Measurements from ENCODE around the gene CAPN14. TPM values are rescaled to one million over a fixed set of nuclear protein-coding genes. Genes with fewer than 3 reads are reported as not detected.

CAPN14 gene
- total and polyA plus RNA-seq, 2 of the 4 experiments (the other 2 are of a cell fraction): under 0.01 to 0.09 TPM

DNA sequence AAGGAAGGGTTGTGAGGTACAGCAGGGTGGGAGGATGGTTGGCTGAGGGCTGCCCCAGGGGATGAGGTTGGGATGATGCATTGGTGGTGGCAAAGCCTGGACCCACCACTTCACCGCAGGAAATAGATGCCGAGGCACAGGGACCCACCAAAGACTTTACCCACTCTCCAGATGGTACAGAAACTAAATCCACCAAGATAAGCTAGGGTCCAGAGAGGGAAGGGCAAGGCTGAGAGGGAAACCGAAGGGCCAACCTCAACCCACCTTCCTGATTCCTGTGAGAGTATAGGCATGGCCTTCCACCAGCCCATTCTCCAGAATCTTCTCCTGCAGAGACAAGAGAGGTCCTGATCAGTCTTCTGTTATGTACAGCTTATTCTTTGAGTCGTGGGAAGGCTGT is 18.1 kb downstream of the CAPN14 start:
- no peak overlapping the region for H3K4me2 ChIP-seq (ENCODE audit: low read depth, low read length)
- H3K18ac ChIP-seq (ENCODE audit: low read depth, low read length): no peak overlapping the region
- ChIA-PET POLR2A (ENCODE audit: unreplicated experiment) (no interaction called here), CTCF (no interaction called here)
- H3K4me3 ChIP-seq (ENCODE audit: insufficient read depth, low read depth, low read length): no peak overlapping the region
- H3K9me3 ChIP-seq (ENCODE audit: control insufficient read depth, insufficient read depth, low read length): no peaks in the 10 kb centered on the region
- H4K8ac ChIP-seq (ENCODE audit: low read depth in 2 of 2, low read length in 2 of 2): no peak overlapping the region
- ATAC-seq (ENCODE audit: low read depth): no peak
- dilution Hi-C loops (cut with HindIII; ENCODE audit: low sequenced_read_pairs, unreplicated experiment): no loop called here
- no peak overlapping the region for H3K14ac ChIP-seq (replicated peaks; ENCODE audit: low read depth, low read length)
- no peak overlapping the region for H2BK120ac ChIP-seq (ENCODE audit: low read depth, low read length)
- H4K91ac ChIP-seq (ENCODE audit: insufficient read depth, low read depth, low read length): no peak overlapping the region
- H4K5ac ChIP-seq (ENCODE audit: low read depth, low read length): no peak overlapping the region
- in situ Hi-C loops (cut with MboI; ENCODE audit: low sequenced_read_pairs): no loop called here
- H3K9me1 ChIP-seq (ENCODE audit: insufficient read depth, low read length): no peaks in the 10 kb centered on the region
- no peaks in the 10 kb centered on the region for H3K4me1 ChIP-seq (ENCODE audit: control insufficient read depth, insufficient read depth, low read length)
- intact Hi-C loops (cut with micrococcal nuclease): no loop called here
- no CpG with 5 or more reads among the region's 4 CpGs for WGBS, 2 experiments (ENCODE audit: extremely low coverage in 2 of 2, insufficient read length in 1 of 2)
- DNase-seq: no peak
- H2AFZ ChIP-seq (replicated peaks; ENCODE audit: low read length, poor library complexity): no peak overlapping the region
- no peak overlapping the region for H3K9ac ChIP-seq (ENCODE audit: low read depth, low read length)
- no peak overlapping the region for H2BK15ac ChIP-seq (ENCODE audit: low read depth, low read length)
- no peaks in the 10 kb centered on the region for H3K36me3 ChIP-seq (ENCODE audit: control insufficient read depth, insufficient read depth, low read length)
- no peak overlapping the region for H2AK5ac ChIP-seq (ENCODE audit: low read depth, low read length)
- H3K23ac ChIP-seq (ENCODE audit: low read depth, low read length): no peak overlapping the region
- no peak overlapping the region for H3K56ac ChIP-seq (ENCODE audit: extremely low read depth, insufficient read depth, low read length)
- H2BK20ac ChIP-seq (ENCODE audit: low read depth, low read length): no peak overlapping the region
- no peak overlapping the region for H3K4ac ChIP-seq (ENCODE audit: low read depth, low read length)
- no peaks in the 10 kb centered on the region for H3K79me1 ChIP-seq (ENCODE audit: low read depth in 1 of 2, low read length in 2 of 2)
- TF ChIP-seq MAZ (IDR thresholded peaks at IDR 0.05; ENCODE audit: borderline replicate concordance, low read depth, low read length) (no peak), POLR2A (IDR thresholded peaks at IDR 0.05; ENCODE audit: low read depth, low read length) (no peak), RCOR1 (IDR thresholded peaks at IDR 0.05; ENCODE audit: insufficient replicate concordance, low read length) (no peak), FOS (IDR thresholded peaks at IDR 0.05; ENCODE audit: low read depth, low read length) (no peak), CHD1 (IDR thresholded peaks at IDR 0.05; ENCODE audit: low read depth, low read length) (no peak), RFX5 (IDR thresholded peaks at IDR 0.05; ENCODE audit: low read depth, low read length) (no peak), MXI1 (IDR thresholded peaks at IDR 0.05; ENCODE audit: borderline replicate concordance, low read depth, low read length) (no peak), BHLHE40 (IDR thresholded peaks at IDR 0.05; ENCODE audit: low read depth, low read length) (no peak), NFE2L2 (IDR thresholded peaks at IDR 0.05; ENCODE audit: low read depth, low read length) (no peak), CEBPB (IDR thresholded peaks at IDR 0.05; ENCODE audit: low read depth, low read length) (no peak)
- TF ChIP-seq, protein P1, sequence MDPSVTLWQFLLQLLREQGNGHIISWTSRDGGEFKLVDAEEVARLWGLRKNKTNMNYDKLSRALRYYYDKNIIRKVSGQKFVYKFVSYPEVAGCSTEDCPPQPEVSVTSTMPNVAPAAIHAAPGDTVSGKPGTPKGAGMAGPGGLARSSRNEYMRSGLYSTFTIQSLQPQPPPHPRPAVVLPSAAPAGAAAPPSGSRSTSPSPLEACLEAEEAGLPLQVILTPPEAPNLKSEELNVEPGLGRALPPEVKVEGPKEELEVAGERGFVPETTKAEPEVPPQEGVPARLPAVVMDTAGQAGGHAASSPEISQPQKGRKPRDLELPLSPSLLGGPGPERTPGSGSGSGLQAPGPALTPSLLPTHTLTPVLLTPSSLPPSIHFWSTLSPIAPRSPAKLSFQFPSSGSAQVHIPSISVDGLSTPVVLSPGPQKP (IDR thresholded peaks at IDR 0.05; ENCODE audit: borderline replicate concordance, low read depth, low read length): no peak
- TF ChIP-seq, protein P2, sequence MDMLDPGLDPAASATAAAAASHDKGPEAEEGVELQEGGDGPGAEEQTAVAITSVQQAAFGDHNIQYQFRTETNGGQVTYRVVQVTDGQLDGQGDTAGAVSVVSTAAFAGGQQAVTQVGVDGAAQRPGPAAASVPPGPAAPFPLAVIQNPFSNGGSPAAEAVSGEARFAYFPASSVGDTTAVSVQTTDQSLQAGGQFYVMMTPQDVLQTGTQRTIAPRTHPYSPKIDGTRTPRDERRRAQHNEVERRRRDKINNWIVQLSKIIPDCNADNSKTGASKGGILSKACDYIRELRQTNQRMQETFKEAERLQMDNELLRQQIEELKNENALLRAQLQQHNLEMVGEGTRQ (IDR thresholded peaks at IDR 0.05; ENCODE audit: low read depth, low read length): no peak
- TF ChIP-seq, protein P3, sequence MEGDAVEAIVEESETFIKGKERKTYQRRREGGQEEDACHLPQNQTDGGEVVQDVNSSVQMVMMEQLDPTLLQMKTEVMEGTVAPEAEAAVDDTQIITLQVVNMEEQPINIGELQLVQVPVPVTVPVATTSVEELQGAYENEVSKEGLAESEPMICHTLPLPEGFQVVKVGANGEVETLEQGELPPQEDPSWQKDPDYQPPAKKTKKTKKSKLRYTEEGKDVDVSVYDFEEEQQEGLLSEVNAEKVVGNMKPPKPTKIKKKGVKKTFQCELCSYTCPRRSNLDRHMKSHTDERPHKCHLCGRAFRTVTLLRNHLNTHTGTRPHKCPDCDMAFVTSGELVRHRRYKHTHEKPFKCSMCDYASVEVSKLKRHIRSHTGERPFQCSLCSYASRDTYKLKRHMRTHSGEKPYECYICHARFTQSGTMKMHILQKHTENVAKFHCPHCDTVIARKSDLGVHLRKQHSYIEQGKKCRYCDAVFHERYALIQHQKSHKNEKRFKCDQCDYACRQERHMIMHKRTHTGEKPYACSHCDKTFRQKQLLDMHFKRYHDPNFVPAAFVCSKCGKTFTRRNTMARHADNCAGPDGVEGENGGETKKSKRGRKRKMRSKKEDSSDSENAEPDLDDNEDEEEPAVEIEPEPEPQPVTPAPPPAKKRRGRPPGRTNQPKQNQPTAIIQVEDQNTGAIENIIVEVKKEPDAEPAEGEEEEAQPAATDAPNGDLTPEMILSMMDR (conservative IDR thresholded peaks at IDR 0.05; ENCODE audit: low read depth, low read length): no peak
- H4K20me1 ChIP-seq (ENCODE audit: insufficient read depth, low read length): no peaks in the 10 kb centered on the region
- H3K27ac ChIP-seq (ENCODE audit: insufficient read depth, low read length): no peak overlapping the region
- BruUV-seq (replicated peaks): no TSS peak
- no peak overlapping the region for H2AK9ac ChIP-seq (replicated peaks; ENCODE audit: low read depth, low read length, poor library complexity)
- H2BK5ac ChIP-seq (ENCODE audit: low read depth, low read length, poor library complexity, severe bottlenecking): no peak overlapping the region
- peaks cover 14% of the 10 kb centered on the region for H3K27me3 ChIP-seq (ENCODE audit: control insufficient read depth, insufficient read depth, low read length)
